ENCODE data around the gene APOBR. TPM values are rescaled to one million over a fixed set of nuclear protein-coding genes. Genes with fewer than 3 reads are reported as not detected.
A peak's percentile ranks its signal among the peaks of the same experiment; 100 is the strongest.

The APOBR gene
- total and polyA plus RNA-seq, 2 of the 13 experiments (the other 11 are each of a cell fraction or from before 2014, with no cell fraction given), result 0.03 TPM; not detected in 1

DNA sequence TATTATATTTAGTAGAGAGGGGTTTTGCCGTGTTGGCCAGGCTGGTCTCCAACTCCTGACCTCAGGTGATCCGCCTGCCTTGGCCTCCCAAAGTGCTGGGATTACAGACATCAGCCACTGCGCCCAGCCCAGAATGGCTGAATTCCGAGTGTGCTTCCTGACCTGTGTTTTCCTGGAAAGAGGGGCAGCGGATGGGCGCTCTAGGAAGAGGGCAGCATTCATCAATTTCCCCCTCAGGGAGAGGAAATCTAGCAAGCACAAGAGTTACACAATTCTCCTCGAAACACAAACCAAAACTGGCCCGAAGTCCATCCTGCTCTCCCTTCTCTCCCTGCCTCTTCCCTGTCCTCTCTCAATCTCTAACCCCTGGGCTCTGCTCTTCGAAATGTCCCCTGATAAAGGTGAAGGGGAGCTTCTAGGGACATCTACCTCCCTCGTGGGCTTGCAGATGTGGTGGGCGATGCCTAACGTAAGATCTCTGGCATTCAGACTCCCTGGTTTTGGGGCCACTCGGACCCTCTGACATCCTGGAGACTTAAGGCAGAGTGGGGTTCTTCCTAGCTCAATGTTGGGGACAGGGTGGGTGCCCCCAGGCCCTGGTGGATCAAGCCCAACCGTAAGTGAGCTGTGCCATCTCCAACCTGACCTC, 11.2 kb downstream of the APOBR start (continued):
- TF ChIP-seq, protein P1, sequence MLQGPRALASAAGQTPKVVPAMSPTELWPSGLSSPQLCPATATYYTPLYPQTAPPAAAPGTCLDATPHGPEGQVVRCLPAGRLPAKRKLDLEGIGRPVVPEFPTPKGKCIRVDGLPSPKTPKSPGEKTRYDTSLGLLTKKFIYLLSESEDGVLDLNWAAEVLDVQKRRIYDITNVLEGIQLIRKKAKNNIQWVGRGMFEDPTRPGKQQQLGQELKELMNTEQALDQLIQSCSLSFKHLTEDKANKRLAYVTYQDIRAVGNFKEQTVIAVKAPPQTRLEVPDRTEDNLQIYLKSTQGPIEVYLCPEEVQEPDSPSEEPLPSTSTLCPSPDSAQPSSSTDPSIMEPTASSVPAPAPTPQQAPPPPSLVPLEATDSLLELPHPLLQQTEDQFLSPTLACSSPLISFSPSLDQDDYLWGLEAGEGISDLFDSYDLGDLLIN (CRISPR knock-in tag; IDR thresholded peaks at IDR 0.05; ENCODE audit: borderline replicate concordance), result no peak
- TF ChIP-seq HNRNPH1 (optimal IDR thresholded peaks at IDR 0.05; ENCODE audit: low read depth, low read length), result no peak
- 0 out of 2 replicates have a peak, but pooled peaks have one; percentile 23 for TF ChIP-seq XBP1 (CRISPR knock-in tag; IDR thresholded peaks at IDR 0.05)
- peak; percentile 54 for TF ChIP-seq ZNF770 (CRISPR knock-in tag; IDR thresholded peaks at IDR 0.05)
- TF ChIP-seq MIXL1 (CRISPR knock-in tag; IDR thresholded peaks at IDR 0.05), result peak; percentile 78
- no peak for TF ChIP-seq ZNF383 (CRISPR knock-in tag; IDR thresholded peaks at IDR 0.05; ENCODE audit: borderline replicate concordance)
- TF ChIP-seq ZNF143 (CRISPR knock-in tag; IDR thresholded peaks at IDR 0.05), result no peak; the same call in 1 of the 2 replicates
- peak; percentile 64; the same call in 1 of the 2 replicates for TF ChIP-seq ZNF232 (CRISPR knock-in tag; IDR thresholded peaks at IDR 0.05; ENCODE audit: borderline replicate concordance)
- peak; percentile 76 for TF ChIP-seq SOX5 (CRISPR knock-in tag; IDR thresholded peaks at IDR 0.05; ENCODE audit: borderline replicate concordance)
- peak; percentile 78; the same call in 1 of the 2 replicates for TF ChIP-seq ZNF414 (CRISPR knock-in tag; IDR thresholded peaks at IDR 0.05)
- TF ChIP-seq, protein P2, sequence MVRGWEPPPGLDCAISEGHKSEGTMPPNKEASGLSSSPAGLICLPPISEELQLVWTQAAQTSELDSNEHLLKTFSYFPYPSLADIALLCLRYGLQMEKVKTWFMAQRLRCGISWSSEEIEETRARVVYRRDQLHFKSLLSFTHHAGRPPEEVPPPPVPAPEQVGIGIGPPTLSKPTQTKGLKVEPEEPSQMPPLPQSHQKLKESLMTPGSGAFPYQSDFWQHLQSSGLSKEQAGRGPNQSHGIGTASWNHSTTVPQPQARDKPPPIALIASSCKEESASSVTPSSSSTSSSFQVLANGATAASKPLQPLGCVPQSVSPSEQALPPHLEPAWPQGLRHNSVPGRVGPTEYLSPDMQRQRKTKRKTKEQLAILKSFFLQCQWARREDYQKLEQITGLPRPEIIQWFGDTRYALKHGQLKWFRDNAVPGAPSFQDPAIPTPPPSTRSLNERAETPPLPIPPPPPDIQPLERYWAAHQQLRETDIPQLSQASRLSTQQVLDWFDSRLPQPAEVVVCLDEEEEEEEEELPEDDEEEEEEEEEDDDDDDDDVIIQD (CRISPR knock-in tag; IDR thresholded peaks at IDR 0.05; ENCODE audit: low read depth), result peak; percentile 49; the same call in 1 of the 2 replicates
- peak; percentile 59; the same call in 1 of the 2 replicates for TF ChIP-seq NFKB2 (CRISPR knock-in tag; IDR thresholded peaks at IDR 0.05; ENCODE audit: borderline replicate concordance)
- no peak for TF ChIP-seq MLXIP (CRISPR knock-in tag; IDR thresholded peaks at IDR 0.05; ENCODE audit: borderline replicate concordance)
- TF ChIP-seq ZBTB10 (CRISPR knock-in tag; IDR thresholded peaks at IDR 0.05; ENCODE audit: borderline replicate concordance), result 0 out of 2 replicates have a peak, but pooled peaks have one; percentile 23

Measured in HepG2 (cell line).